Lung (tissue), 12 donors: ENCODE results near the gene FXYD2. TPM values are rescaled to one million over a fixed set of nuclear protein-coding genes. Genes with fewer than 3 reads are reported as not detected.

ENCODE experiments used
- ATAC-seq: fragments of 200-7000 bp; cut with Tn5 transposase; one replicate; pipeline ENCODE4 v1.9.1; 2020; ENCODE audit warnings: moderate number of reproducible peaks; ENCODE audit not compliant: insufficient read depth, low FRiP score
- DNase-seq, 3 donors: peaks; one replicate each; pipeline ENCODE4 v3.0.0-alpha.2; 2013 to 2017
- H3K27ac ChIP-seq, 2 donors: one replicate each; pipeline ENCODE4 v1.5.1; 2013; ENCODE audit warnings: mild to moderate bottlenecking in 2 of 2, moderate library complexity in 2 of 2, control low read depth in 1 of 2, inconsistent platforms in 1 of 2, low read depth in 1 of 2, low read length in 1 of 2
- H3K27me3 ChIP-seq, 3 donors: one replicate each; pipeline ENCODE4 v1.5.1; 2013; ENCODE audit warnings: low read length in 2 of 3; ENCODE audit not compliant: control insufficient read depth in 3 of 3, insufficient read depth in 3 of 3
- H3K36me3 ChIP-seq, 4 donors: one replicate each; pipeline ENCODE4 v1.5.1; 2013; ENCODE audit warnings: low read length in 4 of 4, mild to moderate bottlenecking in 1 of 4, moderate library complexity in 1 of 4; ENCODE audit not compliant: control insufficient read depth in 4 of 4, insufficient read depth in 4 of 4
- H3K4me1 ChIP-seq, 5 donors: one replicate each; pipeline ENCODE4 v1.5.1; 2013; ENCODE audit warnings: low read length in 5 of 5, mild to moderate bottlenecking in 2 of 5, moderate library complexity in 1 of 5; ENCODE audit not compliant: control insufficient read depth in 5 of 5, insufficient read depth in 5 of 5
- H3K4me3 ChIP-seq: one replicate; pipeline ENCODE4 v1.5.1; 2013; ENCODE audit warnings: mild to moderate bottlenecking, control low read depth, moderate library complexity
- H3K9ac ChIP-seq, 2 donors: one replicate each; pipeline ENCODE4 v1.5.1; 2013; ENCODE audit warnings: low read length in 2 of 2, control low read depth in 1 of 2; ENCODE audit not compliant: insufficient read depth in 1 of 2
- H3K9me3 ChIP-seq, 4 donors: one replicate each; pipeline ENCODE4 v1.5.1; 2013; ENCODE audit warnings: low read length in 3 of 4, mild to moderate bottlenecking in 1 of 4, moderate library complexity in 1 of 4; ENCODE audit not compliant: control insufficient read depth in 4 of 4, insufficient read depth in 3 of 4
- CTCF ChIP-seq: IDR thresholded peaks from 2 replicates; pipeline ENCODE4 v1.5.1; 2012; ENCODE audit warnings: mild to moderate bottlenecking; ENCODE audit errors: control extremely low read depth, extremely low read depth
- WGBS, 2 donors: extraction: QIAGEN DNeasy Blood & Tissue Kit; methylation state at CpG; one replicate each; pipeline ENCODE4 v1.1.7; 2013; 5-methylcytosine and 5-hydroxymethylcytosine counted together
- polyA plus RNA-seq, 2 donors: library from polyadenylated mRNA; stranded (reverse); fragments of 200-250 nt; gene quantifications; one replicate each; pipeline ENCODE4 v1.2.1, GENCODE V29; 2013
- total RNA-seq, 2 donors: library from RNA; depleted of rRNA in 1 of 2; stranded (reverse); fragments of >200 nt in 1 of 2; gene quantifications; one replicate each; pipeline ENCODE4 v1.2.1, GENCODE V29; 2014 to 2021
- donor health status: control.
- donor health status: control.
- donor health status: Bipolar disorder and iron deficiency.
- donor health status: healthy.
- donor health status: DM: yes; HTN: yes; CAD: no.

FXYD2 gene
- total and polyA plus RNA-seq, 4 donors: 1.6 to 6.9 (median 3.7) TPM

- no peaks in the 10 kb centered on the region for H3K9me3 ChIP-seq
- no peak overlapping the region for H3K27ac ChIP-seq
- no peaks in the 10 kb centered on the region for H3K27me3 ChIP-seq
- peaks cover 0 to 14% (median 0%) of the 10 kb centered on the region in 5 donors for H3K4me1 ChIP-seq
- ATAC-seq (no peak), DNase-seq (peak in 1 of 3 donors; percentile 10)
- H3K36me3 ChIP-seq: peaks cover 0 to 17% (median 14%) of the 10 kb centered on the region in 4 donors
- H3K4me3 ChIP-seq: no peak overlapping the region
- TF ChIP-seq CTCF: no peak
- 78 to 89% methylated on average over 18 of the region's 18 CpGs for WGBS, 2 donors
- H3K9ac ChIP-seq: no peak overlapping the region
These were observed 12.7 kb upstream of the FXYD2 start for GRCh38 chr11:117837070-117837776.

- WGBS, 2 donors: 66 to 78% methylated on average over 13 to 14 of the region's 14 CpGs
- TF ChIP-seq CTCF: no peak
- no peak for ATAC-seq
- Histone ChIP-seq H3K9me3 (no peaks in the 10 kb centered on the region), H3K27me3 (no peaks in the 10 kb centered on the region), H3K4me1 (peaks cover 0 to 12% (median 0%) of the 10 kb centered on the region in 5 donors), H3K36me3 (peaks cover 0 to 16% (median 13%) of the 10 kb centered on the region in 4 donors), H3K9ac (no peak overlapping the region), H3K4me3 (no peak overlapping the region), H3K27ac (no peak overlapping the region)
- DNase-seq: peak in 1 of 3 donors; percentile 2
These were observed 11.8 kb upstream of the FXYD2 start for GRCh38 chr11:117836077-117836960.

GRCh38 chr11:117835576-117835975, 11.0 kb upstream of the FXYD2 start:
- Histone ChIP-seq H3K4me1 (peaks cover 0 to 12% (median 4%) of the 10 kb centered on the region in 5 donors), H3K27ac (no peak overlapping the region), H3K4me3 (no peak overlapping the region), H3K27me3 (no peaks in the 10 kb centered on the region), H3K9ac (no peak overlapping the region), H3K9me3 (no peaks in the 10 kb centered on the region), H3K36me3 (peaks cover 0 to 13% (median 11%) of the 10 kb centered on the region in 4 donors)
- ATAC-seq: no peak
- 89 to 92% methylated on average over 8 of the region's 8 CpGs for WGBS, 2 donors
- TF ChIP-seq CTCF: no peak
- no peak for DNase-seq
